ENCODE measurements around the gene PNPLA7. TPM values are rescaled to one million over a fixed set of nuclear protein-coding genes. Genes with fewer than 3 reads are reported as not detected.
"Not testable (repeated sequence)": the region's sequence is repeated elsewhere in the genome, so short reads cannot be mapped to it uniquely, and the experiment has no call there.

The PNPLA7 gene
- total and polyA plus RNA-seq, 2 of the 13 experiments (the other 11 are each of a cell fraction or from before 2014, with no cell fraction given): 0.42 to 1.5 TPM

GRCh38 chr9:137513136-137513535, 37.1 kb downstream of the PNPLA7 start:
- intact Hi-C loops (cut with micrococcal nuclease; ENCODE audit: unreplicated experiment); BruUV-seq (replicated peaks): not testable (repeated sequence)

GRCh38 chr9:137511758-137512463, 38.3 kb downstream of the PNPLA7 start:
- Histone ChIP-seq H3K4me1 (ENCODE audit: insufficient read depth, low read length) (peaks cover 3% of the 10 kb centered on the region), H3K27ac (ENCODE audit: extremely low read length, insufficient read depth, low read length) (peak overlapping the region; percentile 24), H3K36me3 (replicated peaks in 1 of 2; ENCODE audit: control insufficient read depth in 1 of 2, insufficient read depth in 2 of 2, low read length in 2 of 2) (no peaks in the 10 kb centered on the region), H3K4me3 (replicated peaks in 1 of 3; ENCODE audit: insufficient read depth in 1 of 3, low read depth in 2 of 3, low read length in 3 of 3) (no peak overlapping the region), H3K4me2 (ENCODE audit: low read depth, low read length) (no peak overlapping the region), H4K20me1 (ENCODE audit: insufficient read depth, low read length) (no peaks in the 10 kb centered on the region), H3K27me3 (ENCODE audit: control insufficient read depth in 1 of 2, insufficient read depth in 2 of 2, low read length in 2 of 2) (no peaks in the 10 kb centered on the region; a peak in 1 of 5 replicates), H3K9ac (ENCODE audit: insufficient read depth, low read depth, low read length) (no peak overlapping the region), H3K9me3 (ENCODE audit: low read length) (peaks cover 3% of the 10 kb centered on the region; the same call in 1 of the 2 replicates), H2AFZ (ENCODE audit: low read length) (no peak overlapping the region), H3K79me2 (ENCODE audit: insufficient read depth, low read length) (no peaks in the 10 kb centered on the region)
- ATAC-seq (no peak), DNase-seq (ENCODE audit: low spot score) (no peak), FAIRE-seq (no peak)
- BruUV-seq (replicated peaks): no TSS peak
- intact Hi-C loops (cut with micrococcal nuclease; ENCODE audit: unreplicated experiment): no loop called here
- CTCF ChIA-PET (ENCODE audit: low intra/inter-chr PET ratio, low total read pairs): no interaction called here
- POLR2A ChIA-PET: no interaction called here
- TF ChIP-seq U2AF2 (IDR thresholded peaks at IDR 0.05; ENCODE audit: low read depth, low read length): no peak
- TF ChIP-seq FOSL2 (CRISPR knock-in tag; IDR thresholded peaks at IDR 0.05): peak; percentile 58
- in situ Hi-C loops (cut with HindIII; ENCODE audit: extremely low pct_ligation_motif_present, low pct_unique_long_range_greater_than_20kb): no loop called here
- WGBS (ENCODE audit: low lambda C conversion rate): 46% methylated on average over 20 of the region's 25 CpGs

More at GRCh38 chr9:137513136-137513535, 37.1 kb downstream of the PNPLA7 start:
- in situ Hi-C loops (cut with HindIII; ENCODE audit: extremely low pct_ligation_motif_present, low pct_unique_long_range_greater_than_20kb); H3K9me3 ChIP-seq (ENCODE audit: low read length); H3K27me3 ChIP-seq (ENCODE audit: control insufficient read depth in 1 of 2, insufficient read depth in 2 of 2, low read length in 2 of 2); CTCF ChIA-PET (ENCODE audit: low intra/inter-chr PET ratio, low total read pairs); H3K4me1 ChIP-seq (ENCODE audit: insufficient read depth, low read length); H3K9ac ChIP-seq (ENCODE audit: insufficient read depth, low read depth, low read length); H3K4me2 ChIP-seq (ENCODE audit: low read depth, low read length); DNase-seq (ENCODE audit: low spot score); POLR2A ChIA-PET; H2AFZ ChIP-seq (ENCODE audit: low read length); ATAC-seq; FAIRE-seq; H3K79me2 ChIP-seq (ENCODE audit: insufficient read depth, low read length); H3K4me3 ChIP-seq (replicated peaks in 1 of 3; ENCODE audit: insufficient read depth in 1 of 3, low read depth in 2 of 3, low read length in 3 of 3); H4K20me1 ChIP-seq (ENCODE audit: insufficient read depth, low read length); H3K36me3 ChIP-seq (replicated peaks in 1 of 2; ENCODE audit: control insufficient read depth in 1 of 2, insufficient read depth in 2 of 2, low read length in 2 of 2); H3K27ac ChIP-seq (ENCODE audit: extremely low read length, insufficient read depth, low read length): not testable (repeated sequence)
- WGBS (ENCODE audit: low lambda C conversion rate): 67% methylated on average over 5 of the region's 5 CpGs

Data from HepG2 (cell line).